Camera-type eye (tissue), 1 donor: ENCODE measurements around the gene PRPH2. TPM values are rescaled to one million over a fixed set of nuclear protein-coding genes. Genes with fewer than 3 reads are reported as not detected.

Source experiments
- total RNA-seq: library from RNA; depleted of rRNA; stranded (reverse); fragments of >200 nt; gene quantifications from one replicate; pipeline ENCODE4 v1.2.3, GENCODE V29; 2014

PRPH2 gene
- 147 TPM for total RNA-seq

GRCh38 chr6:42722497-42722896 is at the start of gene PRPH2:
PRPH2 (minus strand) TSS chr6:42722597; CDS start chr6:42722334, 263 bp downstream.

GRCh38 chr6:42745640-42746462 is 23.5 kb upstream of the PRPH2 start, which contains the start of gene TBCC:
TBCC (minus strand) TSS chr6:42746103; CDS start chr6:42746073, 30 bp downstream.

Other genes with a start within 250 kb of the PRPH2 start
- 48.9 TPM for gene UBR2, start 158.6 kb downstream of the PRPH2 start, total RNA-seq
- gene TBCC, start 23.5 kb upstream of the PRPH2 start, total RNA-seq, result 65.2 TPM
- gene BICRAL, start 59.5 kb upstream of the PRPH2 start, total RNA-seq, result 32.9 TPM
- gene RPL7L1, start 157.0 kb upstream of the PRPH2 start, total RNA-seq, result 115 TPM
- gene PTCRA, start 193.5 kb upstream of the PRPH2 start, total RNA-seq, result not detected
- gene CNPY3, start 206.9 kb upstream of the PRPH2 start, total RNA-seq, result 39.6 TPM
- gene GNMT, start 238.2 kb upstream of the PRPH2 start, total RNA-seq, result not detected